Caco-2 (cell line): ENCODE measurements around the gene DUSP1. TPM values are rescaled to one million over a fixed set of nuclear protein-coding genes. Genes with fewer than 3 reads are reported as not detected.
"Not testable (repeated sequence)": the region's sequence is repeated elsewhere in the genome, so short reads cannot be mapped to it uniquely, and the experiment has no call there.

Experiments
- BruUV-seq: library from RNA; stranded (reverse); fragments of 400-500 nt; replicated peaks from 2 replicates; lab custom pipeline; 2021; lab: Mats Ljungman, UMichigan
- CTCF ChIA-PET: fragments of 300-600 bp; sonication (Branson Sonifier 250); formaldehyde crosslinking; loops from one replicate; lab custom pipeline; 2022; ENCODE audit warnings: antibody characterized with exemption; lab: Charles Lee
- POLR2A ChIA-PET: fragments of 300-600 bp; sonication (Branson Sonifier 250); formaldehyde crosslinking; loops from one replicate; lab custom pipeline; 2022; ENCODE audit warnings: antibody characterized with exemption; lab: Charles Lee
- DNase-seq, 2 experiments: peaks; one replicate each; pipeline versions ENCODE4 v3.0.0 to v3.0.0-alpha.2; 2020 to 2022
- H3K27me3 ChIP-seq: replicated peaks from 2 replicates; pipeline ENCODE4 v1.6.0; 2011; ENCODE audit warnings: low read length; ENCODE audit not compliant: control insufficient read depth, insufficient read depth
- H3K36me3 ChIP-seq: 2 replicates; pipeline ENCODE4 v1.5.1; 2011; ENCODE audit warnings: low read length; ENCODE audit not compliant: control insufficient read depth, insufficient read depth
- H3K4me1 ChIP-seq: fragments of 250-450 bp; sonication (Bioruptor Pico); 2 replicates; pipeline ENCODE4 v1.5.1; 2020; ENCODE audit warnings: mild to moderate bottlenecking
- H3K4me3 ChIP-seq: 2 replicates; pipeline ENCODE4 v1.5.1; 2011; ENCODE audit warnings: low read depth, mild to moderate bottlenecking, control low read depth, low read length
- H3K9me3 ChIP-seq: fragments of 250-450 bp; sonication (Bioruptor Pico); 2 replicates; pipeline ENCODE4 v1.5.1; 2020; ENCODE audit warnings: mild to moderate bottlenecking, moderate library complexity
- H3K27ac Mint-ChIP-seq: one replicate; pipeline ENCODE4 v1.8.0; 2022; ENCODE audit warnings: mixed read lengths; ENCODE audit not compliant: unreplicated experiment
- H3K27me3 Mint-ChIP-seq: one replicate; pipeline ENCODE4 v1.8.0; 2022; ENCODE audit warnings: mixed read lengths; ENCODE audit not compliant: insufficient read depth, unreplicated experiment
- H3K36me3 Mint-ChIP-seq: one replicate; pipeline ENCODE4 v1.8.0; 2022; ENCODE audit warnings: mild to moderate bottlenecking, mixed read lengths; ENCODE audit not compliant: insufficient read depth, unreplicated experiment
- H3K4me1 Mint-ChIP-seq: one replicate; pipeline ENCODE4 v1.8.0; 2022; ENCODE audit warnings: low read depth, mixed read lengths; ENCODE audit not compliant: unreplicated experiment
- H3K4me3 Mint-ChIP-seq: one replicate; pipeline ENCODE4 v1.8.0; 2022; ENCODE audit warnings: mild to moderate bottlenecking, moderate library complexity, mixed read lengths; ENCODE audit not compliant: unreplicated experiment
- H3K9me3 Mint-ChIP-seq: one replicate; pipeline ENCODE4 v1.8.0; 2022; ENCODE audit warnings: mixed read lengths; ENCODE audit not compliant: unreplicated experiment
- intact Hi-C: fragments of 100-400 bp; cut with micrococcal nuclease; formaldehyde crosslinking; loops from one replicate; pipeline ENCODE4 v1.10.0; 2022; ENCODE audit not compliant: unreplicated experiment
- total RNA-seq: library from RNA; stranded (reverse); gene quantifications from 2 replicates; pipeline ENCODE4 v1.2.3, GENCODE V29; 2022
- TF ChIP-seq, protein P1 (sequence below), 2 experiments: fragments of 200-600 bp in 1 of 2; IDR thresholded peaks; 1 replicate in 1 of 2; 2 replicates in 1 of 2; pipeline versions ENCODE4 v1.5.1 to v1.8.0; 2011 to 2022; ENCODE audit warnings: antibody characterized with exemption in 1 of 2, control low read depth in 1 of 2, inconsistent platforms in 1 of 2, low read depth in 1 of 2, low read length in 1 of 2, mild to moderate bottlenecking in 1 of 2, moderate library complexity in 1 of 2; ENCODE audit not compliant: insufficient read depth in 1 of 2, severe bottlenecking in 1 of 2, unreplicated experiment in 1 of 2

Gene DUSP1
- total RNA-seq, 1 experiment from 2014 or later: 28.3 TPM

DNA sequence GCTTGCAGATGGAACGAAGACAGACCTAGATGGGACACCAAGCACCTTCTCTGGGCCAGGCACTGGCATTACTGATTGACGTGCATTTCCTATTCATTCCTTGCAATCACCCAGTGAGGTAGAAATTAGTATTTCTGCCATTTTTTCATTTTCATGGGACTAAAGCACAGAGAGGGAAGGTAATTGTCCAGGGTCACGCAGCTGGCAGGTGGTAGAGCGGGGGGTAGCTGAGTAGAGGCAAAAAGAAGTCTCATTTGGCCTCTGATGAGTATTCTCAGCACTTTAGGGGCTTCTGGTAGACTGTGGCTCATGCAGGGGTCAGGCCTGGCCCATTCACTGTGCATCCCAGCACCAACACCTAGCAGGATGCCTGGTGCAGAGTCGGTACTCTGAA, 19.5 kb upstream of the DUSP1 start:
- Mint-ChIP-seq H3K36me3 (no peaks in the 10 kb centered on the region), H3K27ac (no peak overlapping the region), H3K27me3 (no peaks in the 10 kb centered on the region), H3K4me1 (no peaks in the 10 kb centered on the region), H3K9me3 (no peaks in the 10 kb centered on the region), H3K4me3 (no peak overlapping the region)
- no peaks in the 10 kb centered on the region; the same call in 1 of the 2 replicates for H3K9me3 ChIP-seq
- CTCF ChIA-PET: no interaction called here
- no peak overlapping the region for H3K4me3 ChIP-seq
- TF ChIP-seq, protein P1, sequence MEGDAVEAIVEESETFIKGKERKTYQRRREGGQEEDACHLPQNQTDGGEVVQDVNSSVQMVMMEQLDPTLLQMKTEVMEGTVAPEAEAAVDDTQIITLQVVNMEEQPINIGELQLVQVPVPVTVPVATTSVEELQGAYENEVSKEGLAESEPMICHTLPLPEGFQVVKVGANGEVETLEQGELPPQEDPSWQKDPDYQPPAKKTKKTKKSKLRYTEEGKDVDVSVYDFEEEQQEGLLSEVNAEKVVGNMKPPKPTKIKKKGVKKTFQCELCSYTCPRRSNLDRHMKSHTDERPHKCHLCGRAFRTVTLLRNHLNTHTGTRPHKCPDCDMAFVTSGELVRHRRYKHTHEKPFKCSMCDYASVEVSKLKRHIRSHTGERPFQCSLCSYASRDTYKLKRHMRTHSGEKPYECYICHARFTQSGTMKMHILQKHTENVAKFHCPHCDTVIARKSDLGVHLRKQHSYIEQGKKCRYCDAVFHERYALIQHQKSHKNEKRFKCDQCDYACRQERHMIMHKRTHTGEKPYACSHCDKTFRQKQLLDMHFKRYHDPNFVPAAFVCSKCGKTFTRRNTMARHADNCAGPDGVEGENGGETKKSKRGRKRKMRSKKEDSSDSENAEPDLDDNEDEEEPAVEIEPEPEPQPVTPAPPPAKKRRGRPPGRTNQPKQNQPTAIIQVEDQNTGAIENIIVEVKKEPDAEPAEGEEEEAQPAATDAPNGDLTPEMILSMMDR (IDR thresholded peaks at IDR 0.05; ENCODE audit: insufficient read depth in 1 of 2, low read depth in 1 of 2, low read length in 1 of 2, severe bottlenecking in 1 of 2, unreplicated experiment in 1 of 2): no peak
- H3K4me1 ChIP-seq: peaks cover 21% of the 10 kb centered on the region
- H3K27me3 ChIP-seq: no peaks in the 10 kb centered on the region
- H3K36me3 ChIP-seq: no peaks in the 10 kb centered on the region
- no TSS peak for BruUV-seq
- intact Hi-C loops: no loop called here
- POLR2A ChIA-PET: interaction anchor here (0.6 to 0.8 kb wide), 2 partner anchors 19 to 43 kb away, joined by 3 read pairs; no protein-coding TSS in a partner anchor
- no peak for DNase-seq

- Histone ChIP-seq H3K4me3 (no peak overlapping the region), H3K27me3 (no peaks in the 10 kb centered on the region), H3K4me1 (peaks cover 20% of the 10 kb centered on the region), H3K9me3 (no peaks in the 10 kb centered on the region; the same call in 1 of the 2 replicates), H3K36me3 (no peaks in the 10 kb centered on the region)
- no peak for DNase-seq
- CTCF ChIA-PET: no interaction called here
- no TSS peak for BruUV-seq
- Mint-ChIP-seq H3K27ac (no peak overlapping the region), H3K4me3 (no peak overlapping the region), H3K4me1 (no peaks in the 10 kb centered on the region), H3K36me3 (no peaks in the 10 kb centered on the region), H3K9me3 (no peaks in the 10 kb centered on the region), H3K27me3 (no peaks in the 10 kb centered on the region)
- intact Hi-C loops: no loop called here
- TF ChIP-seq, protein P1 (IDR thresholded peaks at IDR 0.05; ENCODE audit: insufficient read depth in 1 of 2, low read depth in 1 of 2, low read length in 1 of 2, severe bottlenecking in 1 of 2, unreplicated experiment in 1 of 2): no peak
- POLR2A ChIA-PET: interaction anchor here (0.6 kb wide), 2 partner anchors 18 to 44 kb away, joined by 3 read pairs; no protein-coding TSS in a partner anchor
Measured at GRCh38 chr5:172789687-172790495, 18.9 kb upstream of the DUSP1 start.

- Histone ChIP-seq H3K9me3 (no peaks in the 10 kb centered on the region; the same call in 1 of the 2 replicates), H3K4me3 (no peak overlapping the region), H3K4me1 (peaks cover 15% of the 10 kb centered on the region), H3K36me3 (no peaks in the 10 kb centered on the region), H3K27me3 (no peaks in the 10 kb centered on the region)
- TF ChIP-seq, protein P1 (IDR thresholded peaks at IDR 0.05; ENCODE audit: insufficient read depth in 1 of 2, low read depth in 1 of 2, low read length in 1 of 2, severe bottlenecking in 1 of 2, unreplicated experiment in 1 of 2): no peak
- Mint-ChIP-seq H3K9me3 (no peaks in the 10 kb centered on the region), H3K27ac (no peak overlapping the region), H3K27me3 (no peaks in the 10 kb centered on the region), H3K36me3 (no peaks in the 10 kb centered on the region), H3K4me3 (no peak overlapping the region), H3K4me1 (no peaks in the 10 kb centered on the region)
- DNase-seq: no peak
- intact Hi-C loops: no loop called here
- POLR2A ChIA-PET: interaction anchor here (0.6 kb wide), 1 partner anchor 17 kb away, joined by 3 read pairs; no protein-coding TSS in a partner anchor
- CTCF ChIA-PET: interaction anchor here (0.9 kb wide), 1 partner anchor 9 kb away, joined by 3 read pairs; no protein-coding TSS in a partner anchor
- BruUV-seq: no TSS peak
Measured at GRCh38 chr5:172788771-172789686, 18.0 kb upstream of the DUSP1 start.

- intact Hi-C loops, H3K36me3 Mint-ChIP-seq, BruUV-seq, H3K4me1 Mint-ChIP-seq, H3K36me3 ChIP-seq, DNase-seq, H3K4me3 ChIP-seq, POLR2A ChIA-PET, H3K9me3 ChIP-seq, H3K4me3 Mint-ChIP-seq, H3K27ac Mint-ChIP-seq, CTCF ChIA-PET, H3K27me3 ChIP-seq, H3K27me3 Mint-ChIP-seq, H3K9me3 Mint-ChIP-seq: not testable (repeated sequence)
- peaks cover 22% of the 10 kb centered on the region for H3K4me1 ChIP-seq
Measured at GRCh38 chr5:172787538-172787937, 16.5 kb upstream of the DUSP1 start.
